ENCODE data around the gene ARL4A. TPM values are rescaled to one million over a fixed set of nuclear protein-coding genes. Genes with fewer than 3 reads are reported as not detected.

ARL4A gene
- total and polyA plus RNA-seq, 2 of the 8 experiments (the other 6 are each of a cell fraction or from before 2014, with no cell fraction given) = 14.5 to 29.2 TPM

GRCh38 chr7:12648704-12649261 lies 38.6 kb upstream of the ARL4A start:
- ChIA-PET POLR2A (ENCODE audit: partially characterized antibody) (no interaction called here), CTCF (ENCODE audit: partially characterized antibody) (interaction anchor here (0.7 to 4.1 kb wide), 4 partner anchors 37 to 1053 kb away, joined by 3 to 19 read pairs (median 4); no protein-coding TSS in a partner anchor)
- Histone ChIP-seq H3K4me2 (ENCODE audit: insufficient read depth in 1 of 2, low read depth in 2 of 2, low read length in 2 of 2) (no peak overlapping the region), H2BK120ac (replicated peaks; ENCODE audit: low read depth, low read length) (no peak overlapping the region), H3K27me3 (replicated peaks in 1 of 4; ENCODE audit: control insufficient read depth in 3 of 4, extremely low read depth in 1 of 4, insufficient read depth in 3 of 4, low read length in 3 of 4) (no peaks in the 10 kb centered on the region), H3K56ac (replicated peaks; ENCODE audit: insufficient read length, low read depth, low read length) (no peak overlapping the region), H2AK5ac (ENCODE audit: low read depth, low read length) (no peak overlapping the region), H3K23me2 (ENCODE audit: low read depth, low read length) (no peaks in the 10 kb centered on the region), H4K20me1 (replicated peaks in 1 of 2; ENCODE audit: control insufficient read depth in 1 of 2, insufficient read depth in 2 of 2, low read length in 2 of 2) (no peaks in the 10 kb centered on the region), H3K14ac (ENCODE audit: insufficient read length) (no peak overlapping the region), H2BK20ac (ENCODE audit: low read length) (no peak overlapping the region), H3K36me3 (ENCODE audit: control insufficient read depth in 2 of 4, insufficient read depth in 4 of 4, low read length in 3 of 4) (no peaks in the 10 kb centered on the region), H3K79me1 (ENCODE audit: low read depth, low read length) (no peaks in the 10 kb centered on the region), H2BK12ac (ENCODE audit: low read depth, low read length) (no peak overlapping the region), H2AFZ (ENCODE audit: low read length) (no peak overlapping the region), H3K18ac (ENCODE audit: extremely low read depth, low read length) (no peak overlapping the region), H3K9ac (replicated peaks in 1 of 4; ENCODE audit: extremely low read depth in 1 of 4, low read depth in 3 of 4, low read length in 3 of 4) (no peak overlapping the region), H2BK5ac (ENCODE audit: low read depth, low read length) (no peak overlapping the region), H3K79me2 (ENCODE audit: control insufficient read depth in 1 of 2, insufficient read depth in 2 of 2, low read length in 2 of 2) (no peaks in the 10 kb centered on the region), H2BK15ac (ENCODE audit: low read length) (no peak overlapping the region), H3K9me3 (ENCODE audit: insufficient read depth in 2 of 2, low read depth in 1 of 2, low read length in 1 of 2) (no peaks in the 10 kb centered on the region), H3K4ac (replicated peaks; ENCODE audit: insufficient read length, low read depth, low read length) (no peak overlapping the region), H4K5ac (ENCODE audit: insufficient read length, low read depth, low read length) (no peak overlapping the region), H3K4me1 (replicated peaks in 1 of 4; ENCODE audit: control insufficient read depth in 3 of 4, insufficient read depth in 4 of 4, low read length in 3 of 4) (peaks cover 0 to 8% (median 1%) of the 10 kb centered on the region in 4 experiments; a peak in 4 of 7 replicates), H4K8ac (ENCODE audit: extremely low read depth, insufficient read depth, low read length) (no peak overlapping the region), H3K27ac (ENCODE audit: low read depth, low read length) (no peak overlapping the region), H4K91ac (replicated peaks; ENCODE audit: insufficient read length, low read length) (no peak overlapping the region), H3K23ac (ENCODE audit: insufficient read length) (no peak overlapping the region), H3K4me3 (ENCODE audit: extremely low read depth in 1 of 4, insufficient read depth in 2 of 4, low read depth in 3 of 4, low read length in 4 of 4) (no peak overlapping the region)
- DNase-seq (ENCODE audit: low read depth in 1 of 2, low spot score in 2 of 2) (no peak), FAIRE-seq (no peak)
- 68% methylated on average over 4 of the region's 4 CpGs; no CpG with 5 or more reads in 1 of the 2 experiments for WGBS, 2 experiments (ENCODE audit: extremely low coverage in 1 of 2, insufficient coverage in 1 of 2, insufficient read length in 1 of 2, insufficient replicate concordance in 2 of 2, low coverage in 1 of 2, low lambda C conversion rate in 2 of 2, missing lambda C conversion rate in 1 of 2)
- TF ChIP-seq TBP (IDR thresholded peaks at IDR 0.05; ENCODE audit: low read depth, low read length) (no peak), RAD21 (IDR thresholded peaks at IDR 0.05 in 1 of 2, conservative IDR thresholded peaks at IDR 0.05 in 1 of 2; ENCODE audit: low read depth in 2 of 2, low read length in 2 of 2) (no peak), ZNF274 (IDR thresholded peaks at IDR 0.05; ENCODE audit: borderline replicate concordance, extremely low read depth, low read length) (no peak), E2F6 (IDR thresholded peaks at IDR 0.05) (no peak), SIN3A (conservative IDR thresholded peaks at IDR 0.05 in 1 of 2, IDR thresholded peaks at IDR 0.05 in 1 of 2; ENCODE audit: low read depth in 1 of 2, low read length in 2 of 2) (no peak), MAFK (IDR thresholded peaks at IDR 0.05; ENCODE audit: low read depth, low read length) (no peak), BRCA1 (IDR thresholded peaks at IDR 0.05; ENCODE audit: low read depth, low read length) (no peak)

Measured in H1 (cell line).